ENCODE results near the gene EML2.

EML2 gene

GRCh38 chr19:45660636-45661035 is 21.4 kb upstream of the EML2 start:
- no peak for TF ChIP-seq CREB1 (IDR thresholded peaks at IDR 0.05; ENCODE audit: low read depth)
- TF ChIP-seq, protein P1, sequence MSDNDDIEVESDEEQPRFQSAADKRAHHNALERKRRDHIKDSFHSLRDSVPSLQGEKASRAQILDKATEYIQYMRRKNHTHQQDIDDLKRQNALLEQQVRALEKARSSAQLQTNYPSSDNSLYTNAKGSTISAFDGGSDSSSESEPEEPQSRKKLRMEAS (IDR thresholded peaks at IDR 0.05) = no peak
- TF ChIP-seq EP300 (IDR thresholded peaks at IDR 0.05; ENCODE audit: borderline replicate concordance) = no peak
- no peak for TF ChIP-seq TAF1 (IDR thresholded peaks at IDR 0.05; ENCODE audit: low read depth)
- TF ChIP-seq, protein P2, sequence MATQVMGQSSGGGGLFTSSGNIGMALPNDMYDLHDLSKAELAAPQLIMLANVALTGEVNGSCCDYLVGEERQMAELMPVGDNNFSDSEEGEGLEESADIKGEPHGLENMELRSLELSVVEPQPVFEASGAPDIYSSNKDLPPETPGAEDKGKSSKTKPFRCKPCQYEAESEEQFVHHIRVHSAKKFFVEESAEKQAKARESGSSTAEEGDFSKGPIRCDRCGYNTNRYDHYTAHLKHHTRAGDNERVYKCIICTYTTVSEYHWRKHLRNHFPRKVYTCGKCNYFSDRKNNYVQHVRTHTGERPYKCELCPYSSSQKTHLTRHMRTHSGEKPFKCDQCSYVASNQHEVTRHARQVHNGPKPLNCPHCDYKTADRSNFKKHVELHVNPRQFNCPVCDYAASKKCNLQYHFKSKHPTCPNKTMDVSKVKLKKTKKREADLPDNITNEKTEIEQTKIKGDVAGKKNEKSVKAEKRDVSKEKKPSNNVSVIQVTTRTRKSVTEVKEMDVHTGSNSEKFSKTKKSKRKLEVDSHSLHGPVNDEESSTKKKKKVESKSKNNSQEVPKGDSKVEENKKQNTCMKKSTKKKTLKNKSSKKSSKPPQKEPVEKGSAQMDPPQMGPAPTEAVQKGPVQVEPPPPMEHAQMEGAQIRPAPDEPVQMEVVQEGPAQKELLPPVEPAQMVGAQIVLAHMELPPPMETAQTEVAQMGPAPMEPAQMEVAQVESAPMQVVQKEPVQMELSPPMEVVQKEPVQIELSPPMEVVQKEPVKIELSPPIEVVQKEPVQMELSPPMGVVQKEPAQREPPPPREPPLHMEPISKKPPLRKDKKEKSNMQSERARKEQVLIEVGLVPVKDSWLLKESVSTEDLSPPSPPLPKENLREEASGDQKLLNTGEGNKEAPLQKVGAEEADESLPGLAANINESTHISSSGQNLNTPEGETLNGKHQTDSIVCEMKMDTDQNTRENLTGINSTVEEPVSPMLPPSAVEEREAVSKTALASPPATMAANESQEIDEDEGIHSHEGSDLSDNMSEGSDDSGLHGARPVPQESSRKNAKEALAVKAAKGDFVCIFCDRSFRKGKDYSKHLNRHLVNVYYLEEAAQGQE (IDR thresholded peaks at IDR 0.05; ENCODE audit: low read depth) = no peak
- TF ChIP-seq RAD21 (IDR thresholded peaks at IDR 0.05; ENCODE audit: low read depth) = no peak
- TF ChIP-seq YY1 (IDR thresholded peaks at IDR 0.05; ENCODE audit: low read depth) = no peak
- no peak for TF ChIP-seq EGR1 (IDR thresholded peaks at IDR 0.05)
- no peak for TF ChIP-seq TEAD4 (IDR thresholded peaks at IDR 0.05)
- no peak for TF ChIP-seq TCF12 (IDR thresholded peaks at IDR 0.05; ENCODE audit: low read depth)
- no peak for TF ChIP-seq CEBPB (IDR thresholded peaks at IDR 0.05)
- TF ChIP-seq ZBTB7A (IDR thresholded peaks at IDR 0.05; ENCODE audit: low read depth) = no peak
- TF ChIP-seq FOXM1 (IDR thresholded peaks at IDR 0.05; ENCODE audit: borderline replicate concordance, low read depth) = no peak
- TF ChIP-seq, protein P3, sequence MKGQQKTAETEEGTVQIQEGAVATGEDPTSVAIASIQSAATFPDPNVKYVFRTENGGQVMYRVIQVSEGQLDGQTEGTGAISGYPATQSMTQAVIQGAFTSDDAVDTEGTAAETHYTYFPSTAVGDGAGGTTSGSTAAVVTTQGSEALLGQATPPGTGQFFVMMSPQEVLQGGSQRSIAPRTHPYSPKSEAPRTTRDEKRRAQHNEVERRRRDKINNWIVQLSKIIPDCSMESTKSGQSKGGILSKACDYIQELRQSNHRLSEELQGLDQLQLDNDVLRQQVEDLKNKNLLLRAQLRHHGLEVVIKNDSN (IDR thresholded peaks at IDR 0.05) = no peak

DNA sequence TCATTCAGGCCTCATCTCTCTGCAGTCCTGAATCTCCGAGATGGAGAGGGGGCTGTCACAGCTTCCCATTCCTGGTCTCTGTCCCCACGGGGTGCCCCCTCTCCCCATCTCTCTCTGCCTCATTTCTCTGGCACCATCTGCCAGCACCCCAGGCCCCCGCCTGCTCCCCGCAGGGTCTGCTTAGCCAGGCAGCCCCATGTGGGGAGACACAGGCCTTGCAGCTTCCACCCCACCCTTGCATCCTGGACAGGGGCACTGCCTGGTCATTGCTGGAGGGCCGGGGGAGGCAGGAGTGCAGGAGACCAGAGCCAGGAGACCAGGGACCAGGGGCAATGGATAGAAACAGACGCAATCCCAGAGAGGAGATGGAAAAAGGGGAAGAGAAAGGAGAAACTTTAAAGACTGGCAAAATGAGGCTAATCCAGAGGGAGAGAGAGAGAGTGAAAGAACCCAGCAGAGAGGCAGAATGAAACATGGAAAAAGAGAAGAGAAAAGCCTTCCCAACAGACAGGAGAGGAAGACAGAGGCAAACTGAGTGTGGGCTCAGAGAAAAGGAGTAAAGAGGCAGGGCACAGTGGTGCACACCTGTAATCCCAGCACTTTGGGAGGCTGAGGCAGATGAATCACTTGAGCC is 20.0 kb upstream of the EML2 start:
- TF ChIP-seq FOXM1 (IDR thresholded peaks at IDR 0.05; ENCODE audit: borderline replicate concordance, low read depth) (no peak), CEBPB (IDR thresholded peaks at IDR 0.05) (no peak), TCF12 (IDR thresholded peaks at IDR 0.05; ENCODE audit: low read depth) (no peak)
- TF ChIP-seq, protein P1 (IDR thresholded peaks at IDR 0.05) = no peak

DNA sequence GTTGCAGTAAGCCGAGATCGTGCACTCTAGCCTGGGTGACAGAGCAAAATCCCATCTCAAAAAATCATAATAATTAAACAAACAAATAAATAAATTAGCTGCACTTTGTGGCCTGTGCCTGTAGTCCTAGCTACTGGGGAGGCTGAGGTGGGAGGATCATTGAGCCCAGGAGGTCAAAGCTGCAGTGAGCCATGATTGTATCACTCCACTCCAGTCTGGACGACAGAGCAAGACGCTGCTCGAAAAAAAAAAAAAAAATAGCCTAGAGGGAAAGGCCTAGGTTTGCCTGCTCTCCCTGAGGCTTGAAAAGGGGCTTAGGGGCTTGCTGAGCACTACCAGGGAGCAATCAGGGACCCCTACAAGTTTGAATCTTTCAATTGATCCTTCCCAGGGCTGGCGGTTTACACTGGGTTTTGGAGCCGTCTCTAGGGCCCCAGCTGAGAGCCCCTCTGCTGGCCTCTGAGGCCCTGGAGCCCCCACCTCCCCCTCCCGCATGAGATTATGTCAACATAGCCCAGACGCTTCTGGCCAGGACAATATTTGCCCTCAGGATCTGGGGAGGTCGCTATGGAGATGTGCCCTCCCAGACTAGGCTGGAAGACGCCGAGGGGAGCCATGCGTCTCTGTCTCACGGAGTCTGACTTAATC is 18.4 kb upstream of the EML2 start:
- TF ChIP-seq FOXM1 (IDR thresholded peaks at IDR 0.05; ENCODE audit: borderline replicate concordance, low read depth) (no peak), CEBPB (IDR thresholded peaks at IDR 0.05) (no peak), CREB1 (IDR thresholded peaks at IDR 0.05; ENCODE audit: low read depth) (no peak), NFIC (IDR thresholded peaks at IDR 0.05) (no peak), EP300 (IDR thresholded peaks at IDR 0.05; ENCODE audit: borderline replicate concordance) (no peak), EGR1 (IDR thresholded peaks at IDR 0.05) (no peak), YY1 (IDR thresholded peaks at IDR 0.05; ENCODE audit: low read depth) (no peak), TAF1 (IDR thresholded peaks at IDR 0.05; ENCODE audit: low read depth) (no peak), RAD21 (IDR thresholded peaks at IDR 0.05; ENCODE audit: low read depth) (no peak), TEAD4 (IDR thresholded peaks at IDR 0.05) (no peak), ZBTB7A (IDR thresholded peaks at IDR 0.05; ENCODE audit: low read depth) (no peak), TCF12 (IDR thresholded peaks at IDR 0.05; ENCODE audit: low read depth) (no peak)
- TF ChIP-seq, protein P1 (IDR thresholded peaks at IDR 0.05) = no peak
- TF ChIP-seq, protein P3 (IDR thresholded peaks at IDR 0.05) = no peak
- TF ChIP-seq, protein P2 (IDR thresholded peaks at IDR 0.05; ENCODE audit: low read depth) = no peak

GRCh38 chr19:45655073-45655472 is 15.9 kb upstream of the EML2 start:
- TF ChIP-seq EP300 (IDR thresholded peaks at IDR 0.05; ENCODE audit: borderline replicate concordance) (no peak), CREB1 (IDR thresholded peaks at IDR 0.05; ENCODE audit: low read depth) (no peak), NFIC (IDR thresholded peaks at IDR 0.05) (no peak), EGR1 (IDR thresholded peaks at IDR 0.05) (no peak), TCF12 (IDR thresholded peaks at IDR 0.05; ENCODE audit: low read depth) (no peak), TEAD4 (IDR thresholded peaks at IDR 0.05) (no peak), YY1 (IDR thresholded peaks at IDR 0.05; ENCODE audit: low read depth) (no peak), RAD21 (IDR thresholded peaks at IDR 0.05; ENCODE audit: low read depth) (no peak), TAF1 (IDR thresholded peaks at IDR 0.05; ENCODE audit: low read depth) (no peak), ZBTB7A (IDR thresholded peaks at IDR 0.05; ENCODE audit: low read depth) (no peak), FOXM1 (IDR thresholded peaks at IDR 0.05; ENCODE audit: borderline replicate concordance, low read depth) (no peak), CEBPB (IDR thresholded peaks at IDR 0.05) (no peak)
- TF ChIP-seq, protein P2 (IDR thresholded peaks at IDR 0.05; ENCODE audit: low read depth) = no peak
- TF ChIP-seq, protein P3 (IDR thresholded peaks at IDR 0.05) = no peak
- TF ChIP-seq, protein P1 (IDR thresholded peaks at IDR 0.05) = no peak

Measured in Ishikawa (cell line).